ENCODE results near the gene EHD1. TPM values are rescaled to one million over a fixed set of nuclear protein-coding genes. Genes with fewer than 3 reads are reported as not detected.

The EHD1 gene
- polyA plus RNA-seq, 1 donor (not counting 4 experiments of a cell fraction or from before 2014, with no cell fraction given) = 73.9 TPM

DNA sequence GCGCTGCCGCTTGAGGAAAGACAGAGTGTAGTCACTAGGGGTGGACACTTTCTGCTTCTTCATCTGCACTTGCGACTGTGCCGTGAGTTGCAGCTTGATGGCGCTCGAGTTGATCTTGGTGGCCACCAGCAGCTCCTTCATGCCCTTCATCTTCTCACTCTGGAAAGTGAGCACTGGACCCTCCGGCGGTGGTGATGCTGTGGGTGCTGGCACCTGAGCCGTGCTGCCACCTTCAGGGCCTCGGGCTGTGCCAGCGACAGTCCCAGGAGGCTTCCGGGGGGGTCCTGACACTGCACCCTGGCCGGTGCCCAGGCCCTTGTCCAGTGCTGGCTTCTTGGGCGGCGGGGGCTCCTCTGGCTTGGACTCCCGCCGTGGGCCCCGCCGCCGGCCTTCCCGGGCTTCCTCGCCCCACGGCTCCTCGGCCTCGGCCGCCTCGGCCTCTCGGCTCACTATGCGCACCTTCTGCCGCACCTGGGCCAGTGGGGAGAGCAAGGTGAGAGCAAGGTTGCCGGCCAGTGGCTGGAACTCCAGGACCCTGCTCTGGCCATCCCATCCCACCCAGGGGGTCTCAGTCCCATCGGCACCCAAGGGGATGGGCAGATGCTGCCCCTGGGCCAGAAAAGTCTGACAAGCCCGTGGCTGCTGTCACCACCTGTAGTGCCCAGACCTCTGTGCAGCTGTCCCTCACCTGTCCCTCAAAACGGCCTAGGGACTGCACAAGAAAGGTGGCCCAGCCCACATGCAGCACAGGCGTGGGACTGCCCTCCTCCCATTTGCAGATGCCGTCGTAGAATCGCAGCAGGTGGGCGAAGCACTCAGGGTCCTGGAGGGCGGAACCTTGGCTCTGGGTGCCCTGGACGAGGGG lies 73.8 kb downstream of the EHD1 start:
- H3K9me1 ChIP-seq (ENCODE audit: control insufficient read depth, extremely low read depth, insufficient read depth, low read length) = no peaks in the 10 kb centered on the region
- no peak overlapping the region for H2AFZ ChIP-seq (ENCODE audit: control insufficient read depth, low read length)
- no peak for FAIRE-seq
- TF ChIP-seq, protein P1, sequence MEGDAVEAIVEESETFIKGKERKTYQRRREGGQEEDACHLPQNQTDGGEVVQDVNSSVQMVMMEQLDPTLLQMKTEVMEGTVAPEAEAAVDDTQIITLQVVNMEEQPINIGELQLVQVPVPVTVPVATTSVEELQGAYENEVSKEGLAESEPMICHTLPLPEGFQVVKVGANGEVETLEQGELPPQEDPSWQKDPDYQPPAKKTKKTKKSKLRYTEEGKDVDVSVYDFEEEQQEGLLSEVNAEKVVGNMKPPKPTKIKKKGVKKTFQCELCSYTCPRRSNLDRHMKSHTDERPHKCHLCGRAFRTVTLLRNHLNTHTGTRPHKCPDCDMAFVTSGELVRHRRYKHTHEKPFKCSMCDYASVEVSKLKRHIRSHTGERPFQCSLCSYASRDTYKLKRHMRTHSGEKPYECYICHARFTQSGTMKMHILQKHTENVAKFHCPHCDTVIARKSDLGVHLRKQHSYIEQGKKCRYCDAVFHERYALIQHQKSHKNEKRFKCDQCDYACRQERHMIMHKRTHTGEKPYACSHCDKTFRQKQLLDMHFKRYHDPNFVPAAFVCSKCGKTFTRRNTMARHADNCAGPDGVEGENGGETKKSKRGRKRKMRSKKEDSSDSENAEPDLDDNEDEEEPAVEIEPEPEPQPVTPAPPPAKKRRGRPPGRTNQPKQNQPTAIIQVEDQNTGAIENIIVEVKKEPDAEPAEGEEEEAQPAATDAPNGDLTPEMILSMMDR (optimal IDR thresholded peaks at IDR 0.05 in 1 of 3, IDR thresholded peaks at IDR 0.05 in 1 of 3, conservative IDR thresholded peaks at IDR 0.05 in 1 of 3; ENCODE audit: extremely low read depth in 1 of 3, insufficient read depth in 2 of 3, low read length in 3 of 3) = peak in 1 of 3 experiments; percentile 25
- no peak for TF ChIP-seq EZH2 (IDR thresholded peaks at IDR 0.05; ENCODE audit: low read length)
- H3K9ac ChIP-seq (ENCODE audit: control insufficient read depth, extremely low read depth, insufficient read depth, low read length) = peak overlapping the region; percentile 83
- DNase-seq (ENCODE audit: low read depth, low spot score) = no peak
- peak overlapping the region; percentile 97 for H3K4me2 ChIP-seq (ENCODE audit: control insufficient read depth, extremely low read depth, insufficient read depth, low read depth, low read length)
- dilution Hi-C loops (cut with MboI; ENCODE audit: extremely low pct_ligation_motif_present, low sequenced_read_pairs) = no loop called here
- H3K27ac ChIP-seq (ENCODE audit: control insufficient read depth, insufficient read depth, low read length) = no peak overlapping the region
- no peak overlapping the region for H3K4me3 ChIP-seq (ENCODE audit: control insufficient read depth in 2 of 3, extremely low read depth in 1 of 3, insufficient read depth in 2 of 3, low read depth in 1 of 3, low read length in 3 of 3)
- no peaks in the 10 kb centered on the region for H4K20me1 ChIP-seq (ENCODE audit: control insufficient read depth, extremely low read depth, insufficient read depth, low read length)
- no peaks in the 10 kb centered on the region for H3K9me3 ChIP-seq (ENCODE audit: control insufficient read depth, low read depth, low read length)
- H3K79me2 ChIP-seq (ENCODE audit: control insufficient read depth, insufficient read depth, low read length) = peaks cover 8% of the 10 kb centered on the region
- H3K36me3 ChIP-seq (ENCODE audit: control insufficient read depth in 2 of 2, extremely low read depth in 1 of 2, insufficient read depth in 2 of 2, low read length in 2 of 2) = peaks cover 16 to 28% of the 10 kb centered on the region in 2 experiments
- H3K27me3 ChIP-seq (ENCODE audit: control insufficient read depth, extremely low read depth, insufficient read depth, low read length) = no peaks in the 10 kb centered on the region
- peaks cover 19% of the 10 kb centered on the region for H3K4me1 ChIP-seq (ENCODE audit: control insufficient read depth, extremely low read depth, insufficient read depth, low read length)

DNA sequence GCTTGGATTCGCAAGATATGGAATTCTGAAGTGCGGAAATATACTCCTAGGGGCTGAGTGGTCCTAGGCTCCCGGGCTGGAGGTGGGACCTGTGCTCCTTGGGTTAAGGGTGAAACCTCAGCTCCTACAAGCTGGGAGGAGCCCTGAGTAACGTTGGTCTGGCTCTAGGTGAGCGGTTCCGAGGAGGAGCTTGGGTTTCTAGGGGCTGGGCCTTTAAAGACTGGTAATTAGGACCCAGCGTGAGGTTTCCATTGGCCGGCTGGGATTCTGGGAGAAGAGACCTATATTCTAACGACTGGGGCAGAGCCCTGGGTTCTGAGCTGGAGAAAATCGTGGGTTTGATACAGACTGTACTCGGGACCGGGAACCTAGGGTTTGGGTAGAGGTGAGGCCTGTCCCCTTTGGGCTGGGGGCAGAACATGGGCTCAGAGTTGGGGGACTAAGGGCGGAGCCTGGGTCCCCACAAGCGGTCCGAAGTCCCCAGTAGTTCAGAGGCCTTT lies 74.5 kb downstream of the EHD1 start:
- no peaks in the 10 kb centered on the region for H3K27me3 ChIP-seq (ENCODE audit: control insufficient read depth, extremely low read depth, insufficient read depth, low read length)
- peaks cover 14% of the 10 kb centered on the region for H3K4me1 ChIP-seq (ENCODE audit: control insufficient read depth, extremely low read depth, insufficient read depth, low read length)
- H2AFZ ChIP-seq (ENCODE audit: control insufficient read depth, low read length) = peak overlapping the region; percentile 66
- peak overlapping the region; percentile 97 for H3K4me2 ChIP-seq (ENCODE audit: control insufficient read depth, extremely low read depth, insufficient read depth, low read depth, low read length)
- H3K9ac ChIP-seq (ENCODE audit: control insufficient read depth, extremely low read depth, insufficient read depth, low read length) = peak overlapping the region; percentile 83
- H3K27ac ChIP-seq (ENCODE audit: control insufficient read depth, insufficient read depth, low read length) = peak overlapping the region; percentile 90
- H3K4me3 ChIP-seq (ENCODE audit: control insufficient read depth in 2 of 3, extremely low read depth in 1 of 3, insufficient read depth in 2 of 3, low read depth in 1 of 3, low read length in 3 of 3) = peak overlapping the region; percentile 50 to 97 (median 89)
- peaks cover 16 to 28% of the 10 kb centered on the region in 2 experiments for H3K36me3 ChIP-seq (ENCODE audit: control insufficient read depth in 2 of 2, extremely low read depth in 1 of 2, insufficient read depth in 2 of 2, low read length in 2 of 2)
- H4K20me1 ChIP-seq (ENCODE audit: control insufficient read depth, extremely low read depth, insufficient read depth, low read length) = no peaks in the 10 kb centered on the region
- FAIRE-seq (no peak), DNase-seq (ENCODE audit: low read depth, low spot score) (no peak)
- peaks cover 4% of the 10 kb centered on the region for H3K79me2 ChIP-seq (ENCODE audit: control insufficient read depth, insufficient read depth, low read length)
- H3K9me3 ChIP-seq (ENCODE audit: control insufficient read depth, low read depth, low read length) = no peaks in the 10 kb centered on the region
- no peaks in the 10 kb centered on the region for H3K9me1 ChIP-seq (ENCODE audit: control insufficient read depth, extremely low read depth, insufficient read depth, low read length)
- TF ChIP-seq, protein P1 (optimal IDR thresholded peaks at IDR 0.05 in 1 of 3, IDR thresholded peaks at IDR 0.05 in 1 of 3, conservative IDR thresholded peaks at IDR 0.05 in 1 of 3; ENCODE audit: extremely low read depth in 1 of 3, insufficient read depth in 2 of 3, low read length in 3 of 3) = no peak
- TF ChIP-seq EZH2 (IDR thresholded peaks at IDR 0.05; ENCODE audit: low read length) = no peak
- dilution Hi-C loops (cut with MboI; ENCODE audit: extremely low pct_ligation_motif_present, low sequenced_read_pairs) = no loop called here
